ENCODE data around the gene CRYZL1. TPM values are rescaled to one million over a fixed set of nuclear protein-coding genes. Genes with fewer than 3 reads are reported as not detected.

The CRYZL1 gene
- total and polyA plus RNA-seq, 2 experiments from 2014 or later: 13.6 to 37.4 TPM

GRCh38 chr21:33549848-33550771 is 91.4 kb downstream of the CRYZL1 start:
- Histone ChIP-seq H3K27me3 (replicated peaks; ENCODE audit: insufficient read depth) (no peaks in the 10 kb centered on the region), H3K9me2 (ENCODE audit: insufficient read depth) (no peaks in the 10 kb centered on the region), H4K20me1 (ENCODE audit: insufficient read depth) (peaks cover 14% of the 10 kb centered on the region), H3K9ac (no peak overlapping the region), H3K4me3 (no peak overlapping the region), H3K4me2 (ENCODE audit: unreplicated experiment) (no peak overlapping the region), H3K79me2 (ENCODE audit: insufficient read depth) (peaks cover 100% of the 10 kb centered on the region), H3K4me1 (ENCODE audit: insufficient read depth) (peaks cover 13% of the 10 kb centered on the region), H3K36me3 (ENCODE audit: low read depth) (peaks cover 70% of the 10 kb centered on the region), H2AFZ (no peak overlapping the region), H3K27ac (no peak overlapping the region), H3K9me3 (ENCODE audit: low read depth) (no peaks in the 10 kb centered on the region), H3F3A (ENCODE audit: insufficient read depth) (0 out of 2 replicates have a peak, but pooled peaks cover 8% of the 10 kb centered on the region)
- DNase-seq: no peak
- TF ChIP-seq EZH2 (IDR thresholded peaks at IDR 0.05; ENCODE audit: insufficient read depth, poor library complexity, severe bottlenecking) (no peak), EZH2phosphoT487 (IDR thresholded peaks at IDR 0.05; ENCODE audit: insufficient read depth, low read depth) (no peak)
- in situ Hi-C loops (cut with MboI): no loop called here
- 99 to 100% methylated on average over 19 of the region's 19 CpGs for WGBS, 2 experiments (ENCODE audit: low coverage in 1 of 2, low lambda C conversion rate in 2 of 2, missing lambda C conversion rate in 2 of 2)

DNA sequence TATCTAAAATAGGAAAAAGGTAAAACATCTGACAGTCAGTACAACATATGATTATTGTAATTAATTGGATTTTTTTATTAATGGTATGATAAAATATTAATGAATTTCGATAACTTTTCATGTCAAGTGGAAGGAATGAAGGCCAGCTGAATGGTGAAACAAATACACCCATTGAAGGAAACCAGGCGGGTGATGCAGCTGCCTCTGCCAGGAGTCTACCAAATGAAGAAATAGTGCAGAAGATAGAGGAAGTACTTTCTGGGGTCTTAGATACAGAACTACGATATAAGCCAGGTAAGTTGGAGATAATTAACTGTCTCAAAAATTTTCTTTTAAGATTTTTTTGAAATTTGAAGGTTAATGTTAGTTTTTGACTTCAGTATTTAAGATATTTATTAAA is 95.5 kb downstream of the CRYZL1 start:
- peaks cover 90% of the 10 kb centered on the region for H3K79me2 ChIP-seq (ENCODE audit: insufficient read depth)
- 83 to 88% methylated on average over 3 of the region's 3 CpGs for WGBS, 2 experiments (ENCODE audit: low coverage in 1 of 2, low lambda C conversion rate in 2 of 2, missing lambda C conversion rate in 2 of 2)
- peak; percentile 43 for DNase-seq
- peak overlapping the region; percentile 99 for H3K27ac ChIP-seq
- H2AFZ ChIP-seq: no peak overlapping the region
- TF ChIP-seq EZH2 (IDR thresholded peaks at IDR 0.05; ENCODE audit: insufficient read depth, poor library complexity, severe bottlenecking) (no peak), EZH2phosphoT487 (IDR thresholded peaks at IDR 0.05; ENCODE audit: insufficient read depth, low read depth) (no peak)
- H3K4me1 ChIP-seq (ENCODE audit: insufficient read depth): peaks cover 16% of the 10 kb centered on the region
- peak overlapping the region; percentile 97 for H3K9ac ChIP-seq
- peak overlapping the region; percentile 97 for H3K4me3 ChIP-seq
- H3F3A ChIP-seq (ENCODE audit: insufficient read depth): peaks cover 15% of the 10 kb centered on the region; the same call in 1 of the 2 replicates
- H3K4me2 ChIP-seq (ENCODE audit: unreplicated experiment): peak overlapping the region; percentile 98
- in situ Hi-C loops (cut with MboI): no loop called here
- no peaks in the 10 kb centered on the region for H3K27me3 ChIP-seq (replicated peaks; ENCODE audit: insufficient read depth)
- H4K20me1 ChIP-seq (ENCODE audit: insufficient read depth): peaks cover 30% of the 10 kb centered on the region
- H3K9me2 ChIP-seq (ENCODE audit: insufficient read depth): no peaks in the 10 kb centered on the region
- H3K36me3 ChIP-seq (ENCODE audit: low read depth): peaks cover 37% of the 10 kb centered on the region
- no peaks in the 10 kb centered on the region for H3K9me3 ChIP-seq (ENCODE audit: low read depth)

- H3K4me3 ChIP-seq: peak overlapping the region; percentile 97
- H3K27ac ChIP-seq: peak overlapping the region; percentile 99; the same call in 1 of the 2 replicates
- H3K9me3 ChIP-seq (ENCODE audit: low read depth): no peaks in the 10 kb centered on the region
- in situ Hi-C loops (cut with MboI): no loop called here
- H3K9ac ChIP-seq: peak overlapping the region; percentile 97
- H2AFZ ChIP-seq: no peak overlapping the region
- peaks cover 32% of the 10 kb centered on the region for H3K36me3 ChIP-seq (ENCODE audit: low read depth)
- 1% methylated on average over 8 of the region's 8 CpGs for WGBS, 2 experiments (ENCODE audit: low coverage in 1 of 2, low lambda C conversion rate in 2 of 2, missing lambda C conversion rate in 2 of 2)
- H3K4me1 ChIP-seq (ENCODE audit: insufficient read depth): peaks cover 30% of the 10 kb centered on the region
- TF ChIP-seq EZH2 (IDR thresholded peaks at IDR 0.05; ENCODE audit: insufficient read depth, poor library complexity, severe bottlenecking) (no peak), EZH2phosphoT487 (IDR thresholded peaks at IDR 0.05; ENCODE audit: insufficient read depth, low read depth) (no peak)
- peaks cover 30% of the 10 kb centered on the region for H4K20me1 ChIP-seq (ENCODE audit: insufficient read depth)
- peaks cover 15% of the 10 kb centered on the region; the same call in 1 of the 2 replicates for H3F3A ChIP-seq (ENCODE audit: insufficient read depth)
- H3K27me3 ChIP-seq (replicated peaks; ENCODE audit: insufficient read depth): no peaks in the 10 kb centered on the region
- H3K79me2 ChIP-seq (ENCODE audit: insufficient read depth): peaks cover 90% of the 10 kb centered on the region
- peak overlapping the region; percentile 98 for H3K4me2 ChIP-seq (ENCODE audit: unreplicated experiment)
- H3K9me2 ChIP-seq (ENCODE audit: insufficient read depth): no peaks in the 10 kb centered on the region
- DNase-seq: peak; percentile 22
Observed at GRCh38 chr21:33544451-33545195, 96.9 kb downstream of the CRYZL1 start.

DNA sequence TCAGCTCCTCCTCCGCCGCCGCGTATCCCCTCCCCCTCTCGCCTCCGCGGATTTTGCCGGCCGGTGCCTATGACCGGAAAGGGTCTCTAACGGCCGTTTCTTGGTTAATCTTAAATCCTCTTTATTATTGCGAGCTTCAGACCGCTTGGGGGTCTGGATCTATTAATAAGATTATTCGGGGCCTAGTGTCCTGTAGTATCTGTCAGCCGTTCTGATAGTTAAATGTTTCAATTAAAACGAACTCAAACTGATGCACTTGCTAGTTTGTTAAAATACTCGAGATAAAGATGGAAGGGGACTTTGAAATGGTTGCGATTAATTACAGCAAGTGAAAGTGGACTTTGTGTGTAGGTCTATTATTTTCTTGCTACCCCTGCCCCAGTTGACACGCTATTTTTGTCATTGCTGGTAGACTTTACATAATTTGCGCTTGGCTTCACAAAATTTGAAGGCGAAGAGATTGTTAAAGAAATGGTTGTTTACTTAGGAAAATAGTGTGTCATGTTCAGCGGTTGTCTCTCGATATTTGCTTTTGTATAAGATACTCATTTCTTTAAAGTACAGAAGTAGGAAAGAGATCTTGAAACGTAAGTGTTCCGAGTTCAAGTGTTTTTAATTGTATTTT is 97.9 kb downstream of the CRYZL1 start:
- no peaks in the 10 kb centered on the region for H3K27me3 ChIP-seq (replicated peaks; ENCODE audit: insufficient read depth)
- peak overlapping the region; percentile 99 for H3K27ac ChIP-seq
- WGBS, 2 experiments (ENCODE audit: low coverage in 1 of 2, low lambda C conversion rate in 2 of 2, missing lambda C conversion rate in 2 of 2): 1% methylated on average over 26 of the region's 26 CpGs
- H2AFZ ChIP-seq: 0 out of 2 replicates have a peak overlapping the region, but pooled peaks have one; percentile 27
- H4K20me1 ChIP-seq (ENCODE audit: insufficient read depth): peaks cover 30% of the 10 kb centered on the region
- peak overlapping the region; percentile 98 for H3K4me2 ChIP-seq (ENCODE audit: unreplicated experiment)
- no peaks in the 10 kb centered on the region for H3K9me2 ChIP-seq (ENCODE audit: insufficient read depth)
- H3K79me2 ChIP-seq (ENCODE audit: insufficient read depth): peaks cover 90% of the 10 kb centered on the region
- H3K36me3 ChIP-seq (ENCODE audit: low read depth): peaks cover 23% of the 10 kb centered on the region
- peaks cover 15% of the 10 kb centered on the region; the same call in 1 of the 2 replicates for H3F3A ChIP-seq (ENCODE audit: insufficient read depth)
- H3K4me1 ChIP-seq (ENCODE audit: insufficient read depth): peaks cover 30% of the 10 kb centered on the region
- TF ChIP-seq EZH2phosphoT487 (IDR thresholded peaks at IDR 0.05; ENCODE audit: insufficient read depth, low read depth) (no peak), EZH2 (IDR thresholded peaks at IDR 0.05; ENCODE audit: insufficient read depth, poor library complexity, severe bottlenecking) (no peak)
- DNase-seq: peak; percentile 80
- H3K4me3 ChIP-seq: peak overlapping the region; percentile 97
- no peaks in the 10 kb centered on the region for H3K9me3 ChIP-seq (ENCODE audit: low read depth)
- H3K9ac ChIP-seq: peak overlapping the region; percentile 97
- in situ Hi-C loops (cut with MboI): no loop called here
